ENCODE data around the gene TMUB2.
"Not testable (repeated sequence)": the region's sequence is repeated elsewhere in the genome, so short reads cannot be mapped to it uniquely, and the experiment has no call there.

Gene TMUB2

GRCh38 chr17:44186307-44187130 is at the start of gene TMUB2:
Gene TMUB2, plus strand, starts transcription at chr17:44186972. Its CDS starts 737 bp downstream, at chr17:44187709.
- peak; percentile 97 for DNase-seq (ENCODE audit: insufficient read length, low spot score)
- peak; percentile 99 for FAIRE-seq

- DNase-seq (ENCODE audit: insufficient read length, low spot score) (no peak), FAIRE-seq (no peak)
Observed at GRCh38 chr17:44137891-44138709, 48.7 kb upstream of the TMUB2 start.

GRCh38 chr17:44143921-44144320 is 42.9 kb upstream of the TMUB2 start:
- DNase-seq (ENCODE audit: insufficient read length, low spot score); FAIRE-seq: not testable (repeated sequence)

GRCh38 chr17:44144966-44145739 is 41.6 kb upstream of the TMUB2 start:
- DNase-seq (ENCODE audit: insufficient read length, low spot score) (no peak), FAIRE-seq (no peak)

GRCh38 chr17:44146375-44147346 is 40.1 kb upstream of the TMUB2 start:
- FAIRE-seq (no peak), DNase-seq (ENCODE audit: insufficient read length, low spot score) (no peak)

GRCh38 chr17:44147812-44148211 is 39.0 kb upstream of the TMUB2 start:
- FAIRE-seq (no peak), DNase-seq (ENCODE audit: insufficient read length, low spot score) (no peak)

- not testable (repeated sequence) for DNase-seq (ENCODE audit: insufficient read length, low spot score); FAIRE-seq
Observed at GRCh38 chr17:44149066-44149465, 37.7 kb upstream of the TMUB2 start.

- no peak for FAIRE-seq
- no peak for DNase-seq (ENCODE audit: insufficient read length, low spot score)
Observed at GRCh38 chr17:44149750-44150329, 36.9 kb upstream of the TMUB2 start.

- DNase-seq (ENCODE audit: insufficient read length, low spot score) (no peak), FAIRE-seq (no peak)
Observed at GRCh38 chr17:44152875-44153274, 33.9 kb upstream of the TMUB2 start.

- FAIRE-seq (no peak), DNase-seq (ENCODE audit: insufficient read length, low spot score) (no peak)
Observed at GRCh38 chr17:44155488-44155887, 31.3 kb upstream of the TMUB2 start.

GRCh38 chr17:44159519-44160210 is 27.1 kb upstream of the TMUB2 start:
- DNase-seq (ENCODE audit: insufficient read length, low spot score) = no peak
- no peak for FAIRE-seq

GRCh38 chr17:44164476-44164875 is 22.3 kb upstream of the TMUB2 start:
- no peak for FAIRE-seq
- DNase-seq (ENCODE audit: insufficient read length, low spot score) = no peak

GRCh38 chr17:44167181-44167861 is 19.5 kb upstream of the TMUB2 start:
- FAIRE-seq = no peak

GRCh38 chr17:44170135-44170498 is 16.7 kb upstream of the TMUB2 start:
- no peak for DNase-seq (ENCODE audit: insufficient read length, low spot score)
- FAIRE-seq = no peak

More at GRCh38 chr17:44167181-44167861, 19.5 kb upstream of the TMUB2 start:
- DNase-seq (ENCODE audit: insufficient read length, low spot score) = no peak

- DNase-seq (ENCODE audit: insufficient read length, low spot score) (no peak), FAIRE-seq (no peak)
Observed at GRCh38 chr17:44170499-44171201, 16.1 kb upstream of the TMUB2 start, which contains the start of gene ASB16. Gene ASB16, plus strand, starts transcription at chr17:44170704. Its CDS starts 86 bp downstream, at chr17:44170790.

- FAIRE-seq = no peak
- DNase-seq (ENCODE audit: insufficient read length, low spot score) = no peak
Observed at GRCh38 chr17:44171931-44172455, 14.8 kb upstream of the TMUB2 start.

GRCh38 chr17:44174427-44174826 is 12.3 kb upstream of the TMUB2 start:
- no peak for DNase-seq (ENCODE audit: insufficient read length, low spot score)
- no peak for FAIRE-seq
